GM12878 (cell line): ENCODE data around the gene NME7. TPM values are rescaled to one million over a fixed set of nuclear protein-coding genes. Genes with fewer than 3 reads are reported as not detected.

Experiments
- ATAC-seq: fragments of 200-7000 bp; cut with Tn5 transposase; 3 replicates; pipeline ENCODE4 v1.9.1; 2020; ENCODE audit warnings: mild to moderate bottlenecking, moderate library complexity
- BruUV-seq: library from RNA; stranded (reverse); fragments of 400-500 nt; replicated peaks from 2 replicates; lab custom pipeline; 2021; lab: Mats Ljungman, UMichigan
- CTCF ChIA-PET: fragments of 300-600 bp; sonication (Branson Sonifier 250); formaldehyde crosslinking; extraction: SDS; loops from one replicate; lab custom pipeline; 2021; ENCODE audit warnings: inconsistent platforms; lab: Yijun Ruan, JAX
- POLR2A ChIA-PET: fragments of 350-600 bp; formaldehyde crosslinking; extraction: SDS; loops from one replicate; lab custom pipeline; 2021; ENCODE audit warnings: inconsistent platforms; lab: Charles Lee
- RAD21 ChIA-PET: fragments of 300-600 bp; sonication (Branson Sonifier 250); formaldehyde crosslinking; loops from one replicate; lab custom pipeline; 2023; ENCODE audit warnings: antibody characterized with exemption; ENCODE audit not compliant: unreplicated experiment; lab: Charles Lee
- SMC1A ChIA-PET: fragments of 300-600 bp; sonication (Branson Sonifier 250); formaldehyde crosslinking; loops from one replicate; lab custom pipeline; 2023; ENCODE audit not compliant: unreplicated experiment, uncharacterized antibody; lab: Charles Lee
- DNase-seq: peaks from one replicate; pipeline ENCODE4 v3.0.0-alpha.2; 2011; ENCODE audit warnings: low read depth, low spot score
- FAIRE-seq: peaks from 3 replicates; lab custom pipeline; 2011; peaks lifted over from hg19 to GRCh38; lab: Jason Lieb, UNC
- H2AFZ ChIP-seq: 2 replicates; pipeline ENCODE4 v1.6.0; 2011; ENCODE audit warnings: low read depth, low read length, control low read depth; ENCODE audit not compliant: control insufficient read depth
- H3K27ac ChIP-seq: 2 replicates; pipeline ENCODE4 v1.5.1; 2011; ENCODE audit warnings: control low read depth; ENCODE audit not compliant: control insufficient read depth, insufficient read depth
- H3K27me3 ChIP-seq, 2 experiments: replicated peaks in 1 of 2; 2 replicates each; pipeline versions ENCODE4 v1.6.0 to v1.6.1; 2011; ENCODE audit warnings: low read length in 1 of 2; ENCODE audit not compliant: control insufficient read depth in 2 of 2, insufficient read depth in 2 of 2
- H3K36me3 ChIP-seq, 2 experiments: 2 replicates each; pipeline ENCODE4 v1.5.1; 2011; ENCODE audit warnings: low read length in 1 of 2; ENCODE audit not compliant: control insufficient read depth in 2 of 2, insufficient read depth in 2 of 2
- H3K4me1 ChIP-seq: 2 replicates; pipeline ENCODE4 v1.6.1; 2011; ENCODE audit warnings: mild to moderate bottlenecking, low read length, moderate library complexity, mixed read lengths; ENCODE audit not compliant: control insufficient read depth, insufficient read depth
- H3K4me2 ChIP-seq: 2 replicates; pipeline ENCODE4 v1.6.0; 2011; ENCODE audit warnings: control low read depth; ENCODE audit not compliant: control insufficient read depth, insufficient read depth
- H3K4me3 ChIP-seq: fragments of 200-600 bp; sonication (generic); 2 replicates; pipeline ENCODE4 v1.5.1; 2016
- H3K79me2 ChIP-seq: 2 replicates; pipeline ENCODE4 v1.6.0; 2011; ENCODE audit warnings: low read length; ENCODE audit not compliant: control insufficient read depth, insufficient read depth
- H3K9ac ChIP-seq: 2 replicates; pipeline ENCODE4 v1.8.0; 2011; ENCODE audit warnings: low read length, control low read depth, mixed read lengths; ENCODE audit not compliant: control insufficient read depth, insufficient read depth
- H3K9me3 ChIP-seq: replicated peaks from 3 replicates; pipeline ENCODE4 v1.5.1; 2011; ENCODE audit warnings: mild to moderate bottlenecking, low read length; ENCODE audit not compliant: control insufficient read depth, insufficient read depth
- H4K20me1 ChIP-seq: 2 replicates; pipeline ENCODE4 v1.6.0; 2011; ENCODE audit not compliant: control insufficient read depth, insufficient read depth
- EED ChIP-seq: sonication (generic); IDR thresholded peaks from 2 replicates; pipeline ENCODE4 v1.6.1; 2016; ENCODE audit warnings: antibody characterized with exemption, low read depth
- FOXM1 ChIP-seq: IDR thresholded peaks from 2 replicates; pipeline ENCODE4 v1.6.1; 2012; ENCODE audit warnings: low read depth, mild to moderate bottlenecking, inconsistent platforms, low read length, moderate library complexity
- KAT2A ChIP-seq: conservative IDR thresholded peaks from 2 replicates; pipeline ENCODE4 v1.6.1; 2011; ENCODE audit warnings: low read depth, low read length; ENCODE audit not compliant: control insufficient read depth
- KDM1A ChIP-seq: fragments of 200-600 bp; sonication (generic); IDR thresholded peaks from 2 replicates; pipeline ENCODE4 v1.6.1; 2016; ENCODE audit warnings: borderline replicate concordance
- POLR2AphosphoS2 ChIP-seq: IDR thresholded peaks from 2 replicates; pipeline ENCODE4 v1.6.1; 2011; ENCODE audit warnings: low read depth, mild to moderate bottlenecking, low read length, improper control_type of control experiment, moderate library complexity
- RAD21 ChIP-seq: IDR thresholded peaks from 2 replicates; pipeline ENCODE4 v1.6.1; 2011; ENCODE audit warnings: mild to moderate bottlenecking, low read depth, low read length, moderate library complexity; ENCODE audit not compliant: insufficient read depth
- STAT3 ChIP-seq: IDR thresholded peaks from 2 replicates; pipeline ENCODE4 v1.6.1; 2011; ENCODE audit warnings: low read depth, low read length, improper control_type of control experiment
- SUZ12 ChIP-seq: fragments of 200-600 bp; sonication (generic); IDR thresholded peaks from one replicate; pipeline ENCODE4 v1.6.1; 2018; ENCODE audit warnings: antibody characterized with exemption, mild to moderate bottlenecking; ENCODE audit not compliant: unreplicated experiment
- TAF1 ChIP-seq: IDR thresholded peaks from 2 replicates; pipeline ENCODE4 v1.6.1; 2011; ENCODE audit warnings: mild to moderate bottlenecking, low read depth, low read length, borderline replicate concordance
- TCF12 ChIP-seq: IDR thresholded peaks from 2 replicates; pipeline ENCODE4 v1.6.1; 2011; ENCODE audit warnings: low read depth, mild to moderate bottlenecking, low read length
- TCF7 ChIP-seq: IDR thresholded peaks from 2 replicates; pipeline ENCODE4 v1.6.1; 2014; ENCODE audit warnings: antibody characterized with exemption, borderline replicate concordance
- ZBTB33 ChIP-seq: fragments of 450-650 bp; IDR thresholded peaks from 2 replicates; pipeline ENCODE4 v1.6.1; 2017; ENCODE audit warnings: mild to moderate bottlenecking
- ZNF24 ChIP-seq: fragments of 450-650 bp; IDR thresholded peaks from 2 replicates; pipeline ENCODE4 v1.6.1; 2017; ENCODE audit warnings: antibody characterized with exemption, mild to moderate bottlenecking
- ZNF592 ChIP-seq: fragments of 450-650 bp; IDR thresholded peaks from 2 replicates; pipeline ENCODE4 v1.6.1; 2017; ENCODE audit warnings: mild to moderate bottlenecking, moderate library complexity
- WGBS: methylation state at CpG from one replicate; pipeline ENCODE4 v1.1.6; 2016; ENCODE audit warnings: low lambda C conversion rate; ENCODE audit not compliant: insufficient replicate concordance, insufficient coverage; ENCODE audit errors: missing lambda C conversion rate; 5-methylcytosine and 5-hydroxymethylcytosine counted together
- in situ Hi-C: fragments of 300-500 bp; cut with MboI; formaldehyde crosslinking; loops from 9 replicates; pipeline ENCODE4 v1.14.3; 2018; ENCODE audit warnings: mixed read lengths
- intact Hi-C: fragments of 100-400 bp; cut with micrococcal nuclease; formaldehyde crosslinking; loops from one replicate; pipeline ENCODE4 v1.14.2; 2022; ENCODE audit not compliant: unreplicated experiment
- polyA plus RNA-seq, 11 experiments: library from polyadenylated mRNA; depleted of rRNA in 4 of 11; unstranded in 6 of 11; stranded (reverse) in 5 of 11; fragments of >200 nt; fragmentation: Nextera tagmentation in 4 of 11; fragmentation: Illumina TruSeq in 1 of 11; extraction: Ambion mirVana in 4 of 11; extraction: Trizol in 1 of 11; gene quantifications; 1 replicate in 1 of 11; 2 replicates in 10 of 11; pipeline versions ENCODE4 v1.2.1 to v1.2.3, GENCODE V29; 2011 to 2016; ENCODE audit warnings: inconsistent platforms in 2 of 11, missing spikeins in 2 of 11, low read depth in 1 of 11
- total RNA-seq, 4 experiments: library from RNA; depleted of rRNA in 3 of 4; stranded (reverse); fragments of >200 nt in 3 of 4; fragmentation: Illumina TruSeq in 1 of 4; extraction: Trizol in 1 of 4; gene quantifications; 2 replicates each; pipeline versions ENCODE4 v1.2.1 to v1.2.3, GENCODE V29; 2013 to 2021
- TF ChIP-seq, protein P1 (sequence below): fragments of 450-650 bp; conservative IDR thresholded peaks from 2 replicates; pipeline ENCODE4 v1.6.1; 2017; ENCODE audit warnings: mild to moderate bottlenecking, moderate library complexity

NME7 gene
- total and polyA plus RNA-seq, 10 of the 15 experiments (the other 5 are each of a cell fraction or from before 2014, with no cell fraction given) = 1.5 to 15.6 (median 7.2) TPM

GRCh38 chr1:169201084-169201619, 166.4 kb downstream of the NME7 start:
- in situ Hi-C loops = no loop called here
- RAD21 ChIA-PET = no interaction called here
- TF ChIP-seq KAT2A = no peak
- TF ChIP-seq, protein P1, sequence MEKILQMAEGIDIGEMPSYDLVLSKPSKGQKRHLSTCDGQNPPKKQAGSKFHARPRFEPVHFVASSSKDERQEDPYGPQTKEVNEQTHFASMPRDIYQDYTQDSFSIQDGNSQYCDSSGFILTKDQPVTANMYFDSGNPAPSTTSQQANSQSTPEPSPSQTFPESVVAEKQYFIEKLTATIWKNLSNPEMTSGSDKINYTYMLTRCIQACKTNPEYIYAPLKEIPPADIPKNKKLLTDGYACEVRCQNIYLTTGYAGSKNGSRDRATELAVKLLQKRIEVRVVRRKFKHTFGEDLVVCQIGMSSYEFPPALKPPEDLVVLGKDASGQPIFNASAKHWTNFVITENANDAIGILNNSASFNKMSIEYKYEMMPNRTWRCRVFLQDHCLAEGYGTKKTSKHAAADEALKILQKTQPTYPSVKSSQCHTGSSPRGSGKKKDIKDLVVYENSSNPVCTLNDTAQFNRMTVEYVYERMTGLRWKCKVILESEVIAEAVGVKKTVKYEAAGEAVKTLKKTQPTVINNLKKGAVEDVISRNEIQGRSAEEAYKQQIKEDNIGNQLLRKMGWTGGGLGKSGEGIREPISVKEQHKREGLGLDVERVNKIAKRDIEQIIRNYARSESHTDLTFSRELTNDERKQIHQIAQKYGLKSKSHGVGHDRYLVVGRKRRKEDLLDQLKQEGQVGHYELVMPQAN = no peak
- no peak for TF ChIP-seq FOXM1
- TF ChIP-seq TAF1 = no peak
- no peak for TF ChIP-seq POLR2AphosphoS2
- no peak for TF ChIP-seq SUZ12
- TF ChIP-seq EED = no peak
- TF ChIP-seq ZBTB33 = no peak
- no peak for TF ChIP-seq ZNF592
- TF ChIP-seq STAT3 = no peak
- TF ChIP-seq KDM1A = no peak
- no peak for TF ChIP-seq ZNF24
- TF ChIP-seq TCF12 = no peak
- no peak for TF ChIP-seq TCF7
- no peak for TF ChIP-seq RAD21
- no peak overlapping the region for H3K4me3 ChIP-seq
- no peaks in the 10 kb centered on the region for H3K9me3 ChIP-seq
- no peak overlapping the region for H3K9ac ChIP-seq
- FAIRE-seq (no peak), ATAC-seq (no peak), DNase-seq (no peak)
- no peaks in the 10 kb centered on the region; a peak in 1 of 4 replicates for H3K27me3 ChIP-seq
- H2AFZ ChIP-seq = no peak overlapping the region
- SMC1A ChIA-PET = no interaction called here
- WGBS = 78% methylated on average over 5 of the region's 5 CpGs
- no peaks in the 10 kb centered on the region for H3K36me3 ChIP-seq
- no peak overlapping the region for H3K27ac ChIP-seq
- H3K79me2 ChIP-seq = no peaks in the 10 kb centered on the region
- no TSS peak for BruUV-seq
- CTCF ChIA-PET = no interaction called here
- H3K4me2 ChIP-seq = no peak overlapping the region
- intact Hi-C loops = no loop called here
- POLR2A ChIA-PET = no interaction called here
- H4K20me1 ChIP-seq = no peaks in the 10 kb centered on the region
- no peaks in the 10 kb centered on the region for H3K4me1 ChIP-seq
